Measurements from ENCODE around the gene BICC1. TPM values are rescaled to one million over a fixed set of nuclear protein-coding genes. Genes with fewer than 3 reads are reported as not detected.

The BICC1 gene
- total RNA-seq, 1 donor from 2014 or later = 10.3 TPM

DNA sequence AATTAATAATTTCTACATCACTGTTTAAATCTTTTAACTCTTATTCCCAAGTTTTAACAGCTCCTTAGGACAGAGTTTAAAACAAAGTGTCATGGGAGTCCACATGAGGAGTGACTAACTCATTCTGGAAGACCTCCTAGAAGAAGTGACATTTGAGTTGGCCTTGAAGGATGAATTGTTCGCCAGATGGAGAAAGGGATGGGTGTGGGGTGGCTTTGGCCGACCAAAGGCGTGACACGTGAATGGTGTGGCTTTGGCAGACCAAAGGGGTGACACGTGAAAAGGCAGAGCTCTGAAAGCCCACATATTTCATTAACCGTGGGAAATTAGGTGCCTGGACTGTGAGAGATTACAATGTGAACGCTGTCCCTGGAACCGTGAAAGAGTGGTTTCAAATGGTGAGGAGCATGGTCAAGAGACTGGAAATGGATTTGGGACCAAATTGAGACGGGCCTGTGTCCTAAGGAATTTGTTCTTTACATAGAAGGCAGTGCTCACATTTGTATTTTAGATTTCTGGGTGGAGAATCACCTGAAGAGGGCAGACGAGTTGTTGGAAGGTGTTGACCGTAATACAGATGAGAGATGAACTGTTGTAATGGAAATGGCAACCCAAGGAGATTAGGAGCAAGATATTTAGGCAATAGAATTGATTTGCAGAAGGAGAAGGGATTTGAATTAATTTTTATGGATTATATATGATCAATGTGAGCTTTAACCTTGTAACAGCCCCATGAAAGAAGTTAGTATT lies 228.1 kb downstream of the BICC1 start:
- DNase-seq (ENCODE audit: low read depth) = no peak

DNA sequence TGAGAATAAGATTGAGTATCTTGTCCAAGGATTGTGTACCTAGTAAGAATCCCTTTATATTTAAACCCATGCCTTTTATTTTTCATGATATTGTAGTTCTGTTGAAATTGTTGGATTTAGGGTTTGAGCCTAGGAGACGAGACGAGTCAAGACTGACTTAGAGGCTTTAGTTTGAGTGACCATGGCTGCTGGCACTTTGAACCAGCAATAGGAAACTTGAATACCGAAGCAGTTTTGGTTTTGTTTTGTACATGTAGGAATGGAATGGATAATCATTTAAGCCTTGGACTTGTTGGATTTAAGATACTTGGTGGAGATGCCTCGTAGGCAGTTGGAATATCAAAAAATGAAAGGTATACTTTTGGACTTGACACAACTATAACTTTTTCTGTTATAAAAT lies 229.0 kb downstream of the BICC1 start:
- peak; percentile 58 for DNase-seq (ENCODE audit: low read depth)

DNA sequence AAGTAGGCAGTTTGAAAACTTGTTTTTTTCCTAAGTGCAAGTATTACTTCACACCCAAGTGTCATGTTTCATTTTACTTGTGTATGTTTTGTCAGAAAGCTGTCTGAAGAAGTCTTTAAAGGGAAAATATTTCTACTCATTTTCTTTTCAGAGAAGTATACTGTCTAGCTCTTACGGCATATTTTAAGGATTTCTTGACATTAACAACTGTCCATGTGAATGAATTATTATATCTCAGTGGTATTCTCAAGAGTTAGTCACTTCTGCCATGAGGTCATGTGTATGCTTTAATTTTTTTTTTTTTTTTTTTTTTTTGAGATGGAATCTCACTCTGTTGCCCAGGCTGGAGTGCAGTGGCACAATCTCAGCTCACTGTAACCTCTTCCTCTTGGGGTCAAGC lies 229.5 kb downstream of the BICC1 start:
- DNase-seq (ENCODE audit: low read depth) = peak; percentile 45

DNA sequence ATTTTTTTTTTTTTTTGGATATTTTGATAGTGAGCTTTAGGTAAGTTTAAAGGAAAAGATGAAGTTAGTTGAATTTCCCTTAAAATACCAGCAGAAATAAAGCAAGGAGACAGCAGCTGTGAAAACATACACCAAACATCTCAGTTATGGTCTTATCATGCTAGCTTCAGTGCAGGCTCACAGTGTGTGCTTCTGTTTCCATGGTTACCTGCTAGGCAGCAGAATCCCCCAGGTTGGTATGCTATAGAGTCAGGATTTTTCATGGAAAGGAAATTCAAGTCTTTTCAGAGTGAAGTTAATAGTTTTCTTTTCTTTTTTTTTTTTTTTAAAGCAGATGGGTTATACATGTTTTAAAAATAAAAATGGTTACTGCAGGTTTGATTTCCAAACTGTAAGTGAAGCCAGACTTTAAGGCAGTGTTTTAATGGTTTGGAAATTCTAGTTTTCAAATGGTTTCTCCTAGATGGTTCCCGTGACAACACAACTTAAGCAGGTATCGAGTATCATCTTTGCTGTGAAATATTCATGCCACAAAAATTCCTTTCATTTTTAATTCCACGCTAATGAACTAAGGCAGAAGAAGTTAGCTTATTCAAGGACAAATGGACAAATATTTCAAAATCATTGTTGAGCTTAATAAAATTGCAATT lies 230.9 kb downstream of the BICC1 start:
- DNase-seq (ENCODE audit: low read depth) = peak; percentile 48

DNA sequence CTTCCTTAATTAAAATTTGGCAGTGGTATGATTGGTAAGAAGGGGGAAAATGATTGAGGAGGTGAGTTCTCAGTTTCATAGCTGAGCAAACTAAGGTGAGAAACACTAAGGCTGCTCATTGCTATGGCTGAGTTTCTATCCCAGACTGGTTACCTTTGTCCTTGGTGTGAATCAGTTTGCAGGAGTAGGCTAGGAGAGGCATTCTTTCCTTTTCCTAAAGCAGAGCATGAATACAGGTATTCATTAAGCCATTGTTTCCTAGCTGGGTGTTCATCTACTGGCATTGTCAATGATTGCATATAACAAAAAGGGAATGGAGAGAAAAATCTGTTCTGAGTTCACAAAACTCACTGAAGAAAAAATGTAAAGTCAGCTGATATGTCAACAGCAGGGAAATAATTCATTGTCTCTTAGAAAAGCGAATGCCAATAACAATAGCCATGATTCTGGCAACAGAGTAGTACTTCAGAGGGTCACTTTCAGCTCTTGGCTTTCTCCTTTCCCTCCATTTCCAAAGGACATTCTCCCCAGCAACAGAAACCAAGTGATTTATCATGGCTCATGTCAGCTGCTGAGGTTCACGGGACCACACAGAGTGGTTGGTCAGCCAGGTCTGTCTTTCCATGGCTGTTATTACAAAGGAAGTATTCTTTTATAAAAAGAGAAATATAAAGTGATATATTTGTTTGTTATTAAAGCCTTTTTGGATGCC lies 234.0 kb downstream of the BICC1 start:
- DNase-seq (ENCODE audit: low read depth) = peak; percentile 68

DNA sequence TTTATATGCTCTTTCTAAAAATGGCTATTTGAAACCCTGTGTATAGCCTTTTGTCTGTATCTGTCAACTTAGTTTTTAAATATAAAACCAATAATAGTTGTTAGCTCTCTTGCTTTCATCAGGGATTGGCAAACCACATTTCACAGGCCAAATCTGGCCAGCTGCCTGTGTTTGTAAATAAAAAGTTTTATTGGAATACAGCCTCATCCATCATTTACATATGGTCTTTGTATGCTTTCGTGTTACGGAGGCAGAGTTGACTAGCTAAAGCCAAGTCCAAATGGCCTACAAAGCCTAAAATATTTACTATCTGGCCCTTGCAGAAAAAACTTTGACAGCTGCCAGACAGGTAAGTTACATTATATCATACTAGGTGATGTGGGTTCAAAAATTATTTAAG lies 235.0 kb downstream of the BICC1 start:
- DNase-seq (ENCODE audit: low read depth) = no peak

DNA sequence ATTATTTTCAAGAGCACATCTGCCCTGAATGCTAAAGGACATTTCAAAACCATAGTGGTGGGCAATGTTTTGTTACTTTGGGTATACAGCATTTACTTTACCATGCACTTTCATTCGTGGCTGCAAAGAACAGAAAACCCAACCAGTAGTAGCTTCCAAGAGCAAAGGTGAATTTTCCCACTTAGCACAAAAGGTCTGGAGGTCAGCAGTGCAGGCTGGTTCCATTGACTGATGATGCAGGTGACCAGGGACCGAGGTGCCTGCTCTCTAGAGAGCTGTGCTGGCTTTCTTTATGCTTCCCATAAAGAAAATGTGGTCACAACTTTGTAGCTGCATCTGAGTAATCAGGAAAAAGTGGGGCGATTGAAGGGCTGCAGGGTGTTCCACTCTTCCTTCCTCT lies 240.0 kb downstream of the BICC1 start:
- no peak for DNase-seq (ENCODE audit: low read depth)

DNA sequence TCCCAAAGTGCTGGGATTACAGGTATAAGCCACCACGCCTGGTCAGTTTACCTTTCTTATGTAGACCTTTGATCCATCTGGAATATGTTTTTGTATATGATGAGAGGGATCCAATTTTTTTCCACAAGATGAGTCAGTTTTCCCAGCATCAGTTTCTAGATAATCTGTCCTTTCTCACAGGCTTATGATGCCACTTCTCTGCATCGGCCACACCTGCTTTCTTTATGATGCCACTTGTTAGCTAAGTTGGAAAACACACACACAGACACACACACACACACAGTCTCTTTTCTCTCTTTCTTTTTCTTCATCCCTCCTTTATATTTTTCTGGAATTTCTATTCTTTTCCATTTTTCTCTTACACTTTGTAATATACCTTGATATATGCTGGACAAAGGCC lies 240.8 kb downstream of the BICC1 start:
- DNase-seq (ENCODE audit: low read depth) = no peak

DNA sequence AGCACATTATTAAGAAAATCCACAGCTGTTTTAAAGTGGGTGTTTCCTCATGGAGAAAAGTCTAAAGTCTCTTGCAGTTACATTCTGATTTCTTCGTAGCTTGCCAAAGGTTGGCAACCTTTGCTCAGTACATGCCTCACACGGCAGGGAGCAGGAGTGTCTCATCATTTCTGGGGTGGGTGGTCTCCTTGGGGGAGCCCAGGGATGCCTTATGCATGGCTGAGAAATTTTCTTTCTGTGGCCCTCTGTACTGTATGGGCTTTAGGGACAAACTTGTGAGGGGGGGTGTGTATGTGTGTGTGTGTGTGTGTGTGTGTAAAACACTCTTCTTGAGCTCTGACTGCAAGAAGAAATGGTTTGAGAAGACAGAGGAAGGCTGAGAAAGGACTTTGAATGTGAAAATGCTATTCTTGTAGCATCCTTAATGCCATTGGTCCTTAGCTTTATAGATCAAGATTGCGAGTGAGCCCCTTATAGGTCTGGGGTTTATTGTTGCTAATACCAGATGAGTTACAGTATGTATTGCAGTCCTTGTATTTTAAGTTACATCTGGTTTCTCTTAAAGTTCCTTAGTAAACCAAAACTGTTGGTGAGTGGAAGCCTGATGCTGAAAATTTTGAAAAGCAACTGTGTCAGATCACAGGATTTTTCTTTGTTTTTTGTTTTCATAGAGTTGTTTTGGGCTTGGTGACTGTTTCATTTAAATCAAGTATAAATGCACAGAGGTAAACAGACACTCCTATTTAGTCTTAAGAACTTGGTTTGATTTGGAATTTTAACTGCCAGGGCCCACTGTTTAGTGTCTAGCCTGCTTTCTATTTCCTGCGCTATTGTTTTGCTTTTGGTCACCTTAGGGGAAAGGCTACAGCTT lies 242.0 kb downstream of the BICC1 start:
- DNase-seq (ENCODE audit: low read depth) = no peak

DNA sequence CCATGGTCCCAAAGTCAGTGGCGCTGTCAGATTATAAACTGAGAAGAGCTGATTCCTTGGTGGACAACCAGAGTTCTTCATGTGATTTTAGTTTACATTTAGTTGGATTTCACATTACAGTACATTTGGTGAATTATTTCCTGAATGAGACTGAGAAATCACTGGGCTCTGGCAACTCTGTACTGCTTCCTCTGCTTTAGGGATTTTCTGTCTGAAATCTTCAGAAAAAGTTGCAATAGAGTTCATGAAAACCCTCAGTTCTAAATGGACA lies 242.6 kb downstream of the BICC1 start:
- no peak for DNase-seq (ENCODE audit: low read depth)

DNA sequence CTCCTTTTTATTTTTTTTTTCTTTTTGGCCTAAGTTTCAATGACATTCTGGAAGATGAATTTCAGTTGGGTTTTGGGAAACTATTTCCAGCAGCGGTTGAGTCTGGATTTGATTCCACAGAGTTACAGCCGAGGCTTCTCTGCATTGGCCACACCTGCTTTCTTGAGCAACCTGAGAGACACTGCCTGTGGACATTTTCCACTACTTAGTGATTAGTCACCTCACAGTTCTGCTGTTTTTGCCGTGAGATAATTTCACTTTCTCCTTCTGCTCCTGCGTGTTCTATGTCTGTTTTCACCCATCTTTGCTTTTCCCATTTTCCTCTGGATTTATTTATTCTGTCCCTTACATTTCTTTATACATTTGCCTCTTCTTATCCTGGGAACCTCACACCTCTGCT lies 243.0 kb downstream of the BICC1 start:
- peak; percentile 60 for DNase-seq (ENCODE audit: low read depth)

DNA sequence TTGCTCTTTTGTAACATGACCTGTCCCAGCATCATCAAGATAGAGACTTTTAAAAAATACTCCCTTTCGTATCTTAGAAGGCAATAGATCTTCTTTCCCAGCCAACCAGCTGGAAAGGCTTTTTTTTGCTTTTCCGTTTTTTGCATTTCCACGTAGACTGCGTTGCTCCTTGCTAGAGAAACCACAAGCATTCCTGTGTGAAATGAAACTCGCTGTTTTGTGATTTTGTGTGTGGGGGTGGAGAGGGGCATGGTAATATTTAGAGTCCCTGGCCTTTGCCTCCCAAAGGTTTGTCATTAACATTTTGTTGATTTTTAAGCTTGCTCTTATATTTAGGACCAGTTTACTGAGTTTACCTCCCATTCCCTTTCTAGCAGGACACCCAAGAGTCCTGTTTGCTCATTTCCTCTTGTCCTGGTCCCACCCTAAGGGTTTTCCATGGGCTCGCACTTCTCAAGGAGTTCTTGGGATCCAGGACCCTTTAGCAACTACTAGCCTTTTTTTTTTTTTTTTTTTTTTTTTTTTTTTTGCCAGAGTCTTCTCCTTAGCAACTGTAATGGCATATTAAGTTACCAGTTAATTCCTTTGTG lies 243.6 kb downstream of the BICC1 start:
- DNase-seq (ENCODE audit: low read depth) = peak; percentile 68

DNA sequence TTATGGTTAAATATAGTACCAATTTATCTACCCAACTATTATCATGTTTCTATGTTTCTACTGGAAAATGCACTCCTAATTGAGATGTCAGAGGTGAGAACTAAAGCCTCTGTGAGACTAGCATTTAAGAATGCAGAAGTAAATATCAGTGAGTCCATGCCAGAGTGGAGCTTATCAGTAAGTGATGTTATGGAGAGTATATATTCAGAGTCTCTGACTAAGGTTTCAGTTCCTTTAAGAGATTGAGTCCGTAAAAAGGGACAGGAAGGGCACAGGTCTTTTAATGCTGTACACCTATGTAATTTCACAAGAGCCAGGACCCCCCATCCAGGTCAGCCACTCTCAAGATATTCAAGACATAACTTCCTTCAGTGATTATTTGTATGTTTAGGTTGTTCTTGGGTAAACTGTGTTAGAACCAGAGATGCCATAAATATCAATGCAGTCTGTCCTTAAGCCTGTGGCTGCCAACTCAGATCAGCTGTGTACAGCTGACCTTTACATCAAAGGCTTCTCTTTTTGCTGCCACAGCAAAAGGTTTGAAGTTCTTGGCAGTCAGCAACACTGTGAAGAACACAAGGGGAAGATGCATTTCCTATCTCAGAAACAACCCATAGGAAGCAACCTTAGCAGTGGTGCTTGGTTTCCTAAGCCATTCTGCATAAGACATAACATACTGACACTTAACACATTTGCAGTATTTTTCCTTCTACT lies 244.8 kb downstream of the BICC1 start:
- no peak for DNase-seq (ENCODE audit: low read depth)

DNA sequence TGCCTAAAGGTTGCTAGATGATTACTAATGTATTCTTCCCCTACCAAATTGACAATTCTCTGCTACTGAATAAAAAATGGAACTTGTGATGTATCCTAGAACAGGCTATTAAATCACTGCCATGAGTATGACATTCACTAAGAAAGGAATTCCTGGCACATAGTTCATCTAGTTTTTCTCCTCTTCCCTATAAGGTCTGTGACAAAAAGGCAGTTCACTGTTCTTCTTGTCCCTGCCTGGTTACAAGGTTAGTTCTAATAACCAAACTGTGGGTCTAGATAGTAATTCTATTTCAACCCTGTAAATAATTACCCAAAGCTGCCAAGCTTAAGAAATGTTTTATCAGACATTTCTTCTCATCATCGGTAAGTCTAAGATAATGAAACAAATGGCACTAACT lies 245.6 kb downstream of the BICC1 start:
- DNase-seq (ENCODE audit: low read depth) = no peak

DNA sequence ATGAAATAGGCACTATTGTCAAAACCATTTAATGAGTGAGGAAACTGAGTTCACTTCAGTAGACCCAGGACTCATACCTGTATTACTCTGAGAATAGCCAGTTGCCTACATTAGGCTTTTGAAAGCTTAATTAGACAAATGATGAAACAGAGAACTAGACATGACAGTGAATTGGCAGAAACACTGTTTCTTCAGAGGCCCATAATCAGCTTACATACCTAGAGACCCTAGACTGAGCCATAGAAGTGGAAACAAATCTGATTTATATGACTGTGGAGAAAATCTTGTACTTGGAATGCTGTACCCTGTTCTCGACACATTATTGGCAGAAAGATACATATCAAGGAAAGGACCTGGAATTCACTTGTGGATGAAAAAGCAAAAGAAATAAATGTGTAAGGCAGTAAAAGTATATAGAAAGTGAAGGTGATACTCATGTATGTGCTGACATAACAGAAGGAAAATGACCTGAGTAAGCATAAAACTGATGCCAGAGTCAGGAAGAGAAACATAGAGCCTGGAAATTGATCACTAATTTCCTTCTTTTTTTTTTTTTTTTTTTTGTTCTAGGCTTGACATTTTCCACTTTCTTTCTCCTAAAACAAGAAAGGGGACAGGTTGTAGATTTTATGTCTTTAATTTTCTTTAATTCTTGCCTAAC lies 251.5 kb downstream of the BICC1 start:
- no peak for DNase-seq (ENCODE audit: low read depth)

DNA sequence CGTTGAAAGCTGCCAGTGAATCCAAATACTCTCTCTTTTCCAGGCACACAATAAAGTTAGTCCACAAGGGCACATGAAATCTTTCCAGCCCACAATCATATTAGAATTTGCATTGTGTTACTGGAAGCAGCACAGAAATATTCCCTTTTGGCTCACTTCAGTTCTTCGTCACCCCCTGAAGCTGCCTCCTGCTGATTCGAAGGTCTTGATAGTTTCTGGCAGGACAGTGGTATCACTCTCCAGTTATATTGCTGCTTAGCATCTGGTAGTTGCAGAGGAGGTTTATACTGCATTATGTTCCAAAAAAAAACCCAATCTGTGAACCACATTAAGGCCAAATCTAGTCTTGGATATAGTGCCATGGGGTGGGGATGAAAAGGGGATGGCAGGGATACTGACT lies 253.2 kb downstream of the BICC1 start:
- no peak for DNase-seq (ENCODE audit: low read depth)

DNA sequence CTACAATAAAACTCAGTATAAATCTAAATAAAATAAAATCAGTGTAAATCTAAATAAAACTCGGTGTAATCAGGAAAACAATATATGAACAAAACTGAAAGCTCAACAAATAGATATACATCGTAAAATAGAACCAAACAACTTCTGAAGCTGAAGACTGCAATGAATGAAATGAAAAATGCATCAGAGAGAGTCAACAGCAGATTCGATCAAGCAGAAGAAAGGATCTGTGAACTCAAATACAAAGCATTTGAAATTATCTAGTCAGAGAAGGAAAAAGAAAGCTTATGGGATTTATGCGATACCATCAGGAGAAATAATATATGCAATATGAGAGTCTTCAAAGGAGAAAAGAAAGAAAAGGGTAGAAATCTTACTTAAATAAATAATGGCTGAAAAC lies 255.0 kb downstream of the BICC1 start:
- no peak for DNase-seq (ENCODE audit: low read depth)

DNA sequence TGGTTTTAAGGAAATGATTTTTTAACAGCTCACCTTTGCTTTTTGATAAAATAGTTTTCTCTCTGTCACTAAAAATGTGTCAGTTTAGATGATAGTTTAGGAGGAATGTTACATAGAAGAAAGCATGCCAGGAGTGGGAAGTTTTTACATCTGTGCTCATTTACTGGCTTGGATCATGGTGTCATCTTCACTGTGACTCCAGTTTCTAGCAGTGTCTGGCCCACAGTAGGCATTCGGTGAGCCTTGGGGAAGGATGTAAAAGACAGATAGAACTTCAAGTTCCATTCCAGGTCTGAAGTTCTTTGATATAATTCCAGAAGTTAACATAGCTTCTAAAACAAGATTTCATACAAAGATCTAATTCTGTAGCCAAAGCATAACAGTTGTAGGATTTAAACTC lies 259.2 kb downstream of the BICC1 start:
- DNase-seq (ENCODE audit: low read depth) = peak; percentile 23

DNA sequence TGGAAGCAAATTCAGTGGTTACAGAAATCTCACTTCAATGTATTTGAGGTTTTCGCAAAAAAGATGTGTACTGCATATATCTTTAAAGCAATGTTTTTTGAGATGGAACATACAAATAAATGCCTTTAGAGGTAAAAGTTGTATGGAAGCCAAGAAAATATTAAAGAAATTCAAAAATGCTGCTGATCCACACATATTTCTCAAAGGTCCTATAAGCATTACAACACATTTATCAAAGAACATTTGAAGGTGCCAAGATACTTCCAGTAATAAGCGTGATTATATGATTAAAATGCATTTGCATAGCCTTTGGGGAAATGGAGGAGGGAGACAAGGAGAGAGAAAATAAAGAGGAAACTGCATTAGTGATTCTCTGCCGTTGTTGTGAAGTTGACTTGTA lies 260.1 kb downstream of the BICC1 start:
- no peak for DNase-seq (ENCODE audit: low read depth)

DNA sequence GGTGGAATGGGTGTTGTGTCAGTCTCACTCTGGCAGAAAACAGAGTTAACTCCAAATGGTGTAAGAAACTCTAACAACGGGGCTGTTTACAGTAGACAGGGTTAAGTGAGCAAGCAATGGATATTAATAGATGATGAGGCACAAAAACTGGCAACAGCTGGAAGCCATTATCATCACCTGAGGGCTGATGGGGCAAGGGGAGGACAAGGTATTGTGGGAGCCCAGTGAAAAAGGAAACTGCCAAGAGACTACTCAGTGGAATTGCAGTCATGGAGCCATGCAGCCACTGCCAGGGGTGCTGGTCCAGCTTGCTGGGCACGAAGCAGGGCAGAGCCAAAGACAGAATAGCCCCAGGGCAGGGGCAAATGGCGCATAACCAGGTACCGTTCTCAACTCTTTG lies 260.7 kb downstream of the BICC1 start:
- no peak for DNase-seq (ENCODE audit: low read depth)
